Retinal pigment epithelial cell (primary cell): Measurements from ENCODE around the gene CWF19L1.
"Not testable (repeated sequence)": the region's sequence is repeated elsewhere in the genome, so short reads cannot be mapped to it uniquely, and the experiment has no call there.

Experiments used
- DNase-seq: peaks from one replicate; pipeline ENCODE4 v3.0.0-alpha.2; 2010; ENCODE audit warnings: low read depth
- H3K4me3 ChIP-seq: 2 replicates; pipeline ENCODE4 v1.5.1; 2011; ENCODE audit warnings: mild to moderate bottlenecking, low read length, control low read depth, moderate library complexity
- TF ChIP-seq, protein P1 (sequence below): conservative IDR thresholded peaks from 2 replicates; pipeline ENCODE4 v1.5.1; 2011; ENCODE audit warnings: low read depth, low read length, control low read depth, inconsistent platforms

The CWF19L1 gene

DNA sequence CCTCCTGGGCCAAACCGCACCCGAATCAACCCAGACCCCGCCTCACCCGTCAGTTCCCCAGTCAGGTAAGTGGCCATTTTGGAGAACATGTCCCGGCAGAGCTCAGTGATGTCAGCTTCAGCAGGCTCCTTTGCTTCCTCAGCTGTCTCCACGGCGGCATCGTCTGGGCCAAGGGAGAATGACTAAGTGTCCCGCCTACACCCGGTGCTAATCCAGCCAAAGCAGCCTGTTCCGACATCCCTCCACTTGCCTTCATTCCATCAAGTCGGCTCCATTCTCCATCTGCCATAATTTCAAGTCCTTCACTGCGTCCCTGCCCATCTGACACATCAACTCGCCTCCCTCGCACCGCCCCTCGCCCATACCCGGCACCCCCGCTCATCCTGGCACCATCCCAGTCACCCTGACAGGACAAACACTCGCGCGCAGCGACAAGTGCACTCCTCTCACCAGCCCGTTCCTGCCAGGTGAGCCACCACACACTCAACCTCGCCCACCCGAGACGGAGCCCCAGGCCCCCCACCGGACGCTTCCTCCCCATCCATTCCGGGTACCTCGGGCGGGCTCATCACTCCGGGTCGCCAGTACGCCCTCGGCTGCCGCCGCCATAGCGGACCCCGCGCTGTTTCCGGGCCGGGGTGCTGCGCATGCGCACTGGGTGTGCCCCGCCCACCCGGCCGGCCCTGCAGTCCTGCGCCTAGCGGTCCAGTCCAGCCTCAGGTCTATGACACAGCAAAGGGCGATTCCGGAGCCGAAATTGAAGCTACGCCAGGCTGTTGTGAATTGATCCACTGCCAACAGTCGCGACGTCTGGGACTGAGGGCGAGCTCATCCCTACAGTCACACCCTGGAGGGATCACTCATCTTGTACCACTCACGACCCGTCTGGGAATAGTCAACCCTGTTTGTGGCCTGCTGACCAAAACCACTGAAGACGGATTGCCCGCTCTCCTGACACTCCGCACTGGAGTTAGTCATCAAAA, 18.9 kb upstream of the CWF19L1 start, which contains the start of gene BLOC1S2:
Gene BLOC1S2 (minus strand): TSS at position 630 of the 983 bp plus-strand sequence. CDS start 21 bp downstream, at position 609.
- DNase-seq = peak; percentile 58
- H3K4me3 ChIP-seq = peak within 1 kb of the TSS; percentile 78
- TF ChIP-seq, protein P1, sequence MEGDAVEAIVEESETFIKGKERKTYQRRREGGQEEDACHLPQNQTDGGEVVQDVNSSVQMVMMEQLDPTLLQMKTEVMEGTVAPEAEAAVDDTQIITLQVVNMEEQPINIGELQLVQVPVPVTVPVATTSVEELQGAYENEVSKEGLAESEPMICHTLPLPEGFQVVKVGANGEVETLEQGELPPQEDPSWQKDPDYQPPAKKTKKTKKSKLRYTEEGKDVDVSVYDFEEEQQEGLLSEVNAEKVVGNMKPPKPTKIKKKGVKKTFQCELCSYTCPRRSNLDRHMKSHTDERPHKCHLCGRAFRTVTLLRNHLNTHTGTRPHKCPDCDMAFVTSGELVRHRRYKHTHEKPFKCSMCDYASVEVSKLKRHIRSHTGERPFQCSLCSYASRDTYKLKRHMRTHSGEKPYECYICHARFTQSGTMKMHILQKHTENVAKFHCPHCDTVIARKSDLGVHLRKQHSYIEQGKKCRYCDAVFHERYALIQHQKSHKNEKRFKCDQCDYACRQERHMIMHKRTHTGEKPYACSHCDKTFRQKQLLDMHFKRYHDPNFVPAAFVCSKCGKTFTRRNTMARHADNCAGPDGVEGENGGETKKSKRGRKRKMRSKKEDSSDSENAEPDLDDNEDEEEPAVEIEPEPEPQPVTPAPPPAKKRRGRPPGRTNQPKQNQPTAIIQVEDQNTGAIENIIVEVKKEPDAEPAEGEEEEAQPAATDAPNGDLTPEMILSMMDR = no peak

DNA sequence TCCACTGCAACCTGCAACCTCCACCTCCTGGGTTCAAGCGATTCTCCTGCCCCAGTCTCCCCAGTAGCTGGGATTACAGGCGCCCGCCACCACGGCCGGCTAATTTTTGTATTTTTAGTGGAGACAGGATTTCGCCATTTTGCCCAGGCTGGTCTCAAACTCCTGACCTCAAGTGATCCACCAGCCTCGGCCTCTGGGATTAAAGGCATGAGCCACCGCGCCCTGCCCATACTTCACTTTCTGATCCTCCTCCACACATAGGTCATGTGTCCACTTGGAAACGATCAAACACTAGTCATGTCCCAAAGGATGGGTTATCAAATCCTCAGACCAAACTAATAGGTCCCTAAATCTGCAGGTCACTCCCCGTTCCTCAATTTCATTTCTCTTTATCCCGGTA, 17.9 kb upstream of the CWF19L1 start:
- not testable (repeated sequence) for DNase-seq
- H3K4me3 ChIP-seq = peak overlapping the region; percentile 78

DNA sequence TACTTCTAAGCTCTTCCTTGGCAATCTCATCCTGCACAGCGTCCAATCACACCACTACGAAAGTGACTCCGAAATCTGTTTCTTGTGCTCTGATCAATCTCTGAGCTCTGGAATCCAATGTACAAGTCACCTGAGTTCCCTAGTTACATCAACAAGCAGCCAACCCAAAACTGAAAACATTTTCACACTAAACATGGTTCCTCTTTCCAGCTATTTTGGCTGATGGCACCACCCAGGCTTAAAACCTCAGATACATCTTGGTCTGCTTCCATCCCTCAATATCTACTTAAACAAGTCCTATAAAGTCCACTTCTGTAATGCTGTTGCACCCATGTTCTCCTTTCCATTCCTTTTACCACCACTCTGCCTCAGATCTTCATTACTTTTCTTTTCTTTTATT, 15.5 kb upstream of the CWF19L1 start:
- TF ChIP-seq, protein P1 = no peak
- no peak overlapping the region for H3K4me3 ChIP-seq
- no peak for DNase-seq

DNA sequence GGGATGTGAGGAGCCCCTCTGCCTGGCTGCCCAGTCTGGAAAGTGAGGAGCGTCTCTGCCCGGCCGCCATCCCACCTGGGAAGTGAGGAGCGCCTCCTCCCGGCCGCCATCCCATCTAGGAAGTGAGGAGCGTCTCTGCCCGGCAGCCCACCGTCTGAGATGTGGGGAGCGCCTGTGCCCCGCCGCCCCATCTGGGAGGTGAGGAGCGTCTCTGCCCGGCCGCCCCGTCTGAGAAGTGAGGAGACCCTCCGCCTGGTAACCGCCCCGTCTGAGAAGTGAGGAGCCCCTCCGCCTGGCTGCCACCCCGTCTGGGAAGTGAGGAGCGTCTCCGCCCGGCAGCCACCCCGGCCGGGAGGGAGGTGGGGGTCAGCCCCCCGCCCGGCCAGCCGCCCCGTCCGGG, 9.5 kb upstream of the CWF19L1 start:
- DNase-seq = not testable (repeated sequence)

DNA sequence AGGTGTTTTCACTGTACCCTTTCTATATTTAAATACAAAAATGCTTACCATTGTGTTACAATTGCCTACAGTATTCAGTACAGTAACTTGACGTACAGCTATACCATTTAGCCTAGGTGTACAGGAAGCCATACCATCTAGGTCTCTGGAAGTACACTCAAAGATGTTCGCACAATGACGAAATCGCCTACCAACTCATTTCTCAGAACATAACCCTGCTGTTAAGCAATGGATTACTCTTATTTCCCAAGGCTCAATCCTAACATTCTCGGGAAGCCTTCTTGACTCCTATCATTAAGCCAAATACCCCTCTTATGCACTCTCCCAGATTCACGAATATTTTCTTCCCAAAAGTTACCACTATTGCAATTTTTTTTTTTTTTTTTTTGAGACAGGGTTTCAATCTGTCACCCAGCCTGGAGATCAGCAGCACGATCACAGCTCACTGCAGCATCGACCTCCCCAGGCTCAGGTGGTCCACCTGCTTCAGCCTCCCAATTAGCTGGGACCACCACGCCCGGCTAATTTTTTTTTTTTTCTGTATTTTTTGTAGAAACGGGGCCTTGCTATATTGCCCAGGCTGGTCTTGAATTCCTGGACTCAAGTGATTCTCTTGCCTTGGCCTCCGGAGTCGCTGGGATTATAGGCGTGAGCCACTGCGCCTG, 1.5 kb downstream of the CWF19L1 start:
- no peak for DNase-seq
- TF ChIP-seq, protein P1 = no peak
- peak overlapping the region; percentile 75 for H3K4me3 ChIP-seq

More for the DNA sequence above, 9.5 kb upstream of the CWF19L1 start:
- not testable (repeated sequence) for H3K4me3 ChIP-seq

DNA sequence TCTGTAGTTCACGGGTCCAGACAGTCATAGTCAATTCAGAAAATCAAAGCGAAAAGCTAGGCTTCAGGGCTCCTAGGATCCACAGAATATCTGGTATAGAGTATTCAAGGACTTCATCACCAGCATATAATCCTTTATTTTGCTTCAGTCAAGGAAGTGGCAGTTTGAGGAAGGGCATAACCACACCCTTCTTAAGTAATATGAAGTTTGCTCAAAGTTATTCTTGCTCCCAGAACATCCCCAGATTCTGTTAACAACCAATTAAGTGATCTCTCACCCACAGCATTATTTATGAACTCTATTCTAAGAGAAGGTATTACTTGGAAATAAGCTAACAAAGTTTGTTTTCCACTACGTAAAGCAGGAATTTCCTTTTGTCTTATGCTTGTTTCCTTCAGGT, 13.2 kb downstream of the CWF19L1 start:
- TF ChIP-seq, protein P1 = no peak
- no peak for DNase-seq
- no peak overlapping the region for H3K4me3 ChIP-seq

DNA sequence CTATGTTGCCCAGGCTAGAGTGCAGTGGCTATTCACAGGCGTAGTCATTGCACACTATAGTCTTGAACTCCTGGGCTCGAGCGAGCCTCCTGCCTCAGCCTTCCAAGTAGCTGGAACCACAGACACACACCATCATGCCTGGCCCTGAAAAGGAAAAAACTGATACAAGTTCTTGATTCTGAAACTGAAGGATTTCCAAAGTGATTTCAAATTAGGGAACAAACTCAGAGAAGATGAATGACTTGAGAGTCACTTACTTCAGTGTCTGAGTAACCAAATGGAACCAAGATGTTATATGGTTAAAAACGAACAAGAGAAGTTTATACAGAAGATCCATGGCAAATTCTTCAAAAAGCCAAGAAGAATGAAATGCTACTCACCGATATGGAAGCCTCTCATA, 14.4 kb downstream of the CWF19L1 start:
- DNase-seq = no peak
- TF ChIP-seq, protein P1 = no peak
- H3K4me3 ChIP-seq = no peak overlapping the region

DNA sequence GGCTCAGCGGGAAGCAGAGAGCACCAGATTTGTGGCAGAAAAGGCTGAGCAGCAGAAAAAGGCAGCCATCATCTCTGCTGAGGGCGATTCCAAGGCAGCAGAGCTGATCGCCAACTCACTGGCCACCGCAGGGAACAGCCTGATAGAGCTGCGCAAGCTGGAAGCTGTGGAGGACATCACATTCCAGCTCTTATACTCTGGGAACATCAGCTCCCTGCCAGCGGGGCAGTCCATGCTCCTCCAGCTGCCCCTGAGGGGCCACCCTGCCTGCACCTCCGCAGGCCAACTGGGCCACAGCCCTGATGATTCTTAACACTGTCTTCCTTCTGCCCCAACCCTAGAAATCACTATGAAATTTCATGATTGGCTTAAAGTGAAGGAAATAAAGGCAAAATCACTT, 18.6 kb downstream of the CWF19L1 start:
- DNase-seq = no peak
- TF ChIP-seq, protein P1 = no peak
- no peak overlapping the region for H3K4me3 ChIP-seq
